ENCODE results near the gene BPIFB1.

The BPIFB1 gene, protein sequence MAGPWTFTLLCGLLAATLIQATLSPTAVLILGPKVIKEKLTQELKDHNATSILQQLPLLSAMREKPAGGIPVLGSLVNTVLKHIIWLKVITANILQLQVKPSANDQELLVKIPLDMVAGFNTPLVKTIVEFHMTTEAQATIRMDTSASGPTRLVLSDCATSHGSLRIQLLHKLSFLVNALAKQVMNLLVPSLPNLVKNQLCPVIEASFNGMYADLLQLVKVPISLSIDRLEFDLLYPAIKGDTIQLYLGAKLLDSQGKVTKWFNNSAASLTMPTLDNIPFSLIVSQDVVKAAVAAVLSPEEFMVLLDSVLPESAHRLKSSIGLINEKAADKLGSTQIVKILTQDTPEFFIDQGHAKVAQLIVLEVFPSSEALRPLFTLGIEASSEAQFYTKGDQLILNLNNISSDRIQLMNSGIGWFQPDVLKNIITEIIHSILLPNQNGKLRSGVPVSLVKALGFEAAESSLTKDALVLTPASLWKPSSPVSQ

DNA sequence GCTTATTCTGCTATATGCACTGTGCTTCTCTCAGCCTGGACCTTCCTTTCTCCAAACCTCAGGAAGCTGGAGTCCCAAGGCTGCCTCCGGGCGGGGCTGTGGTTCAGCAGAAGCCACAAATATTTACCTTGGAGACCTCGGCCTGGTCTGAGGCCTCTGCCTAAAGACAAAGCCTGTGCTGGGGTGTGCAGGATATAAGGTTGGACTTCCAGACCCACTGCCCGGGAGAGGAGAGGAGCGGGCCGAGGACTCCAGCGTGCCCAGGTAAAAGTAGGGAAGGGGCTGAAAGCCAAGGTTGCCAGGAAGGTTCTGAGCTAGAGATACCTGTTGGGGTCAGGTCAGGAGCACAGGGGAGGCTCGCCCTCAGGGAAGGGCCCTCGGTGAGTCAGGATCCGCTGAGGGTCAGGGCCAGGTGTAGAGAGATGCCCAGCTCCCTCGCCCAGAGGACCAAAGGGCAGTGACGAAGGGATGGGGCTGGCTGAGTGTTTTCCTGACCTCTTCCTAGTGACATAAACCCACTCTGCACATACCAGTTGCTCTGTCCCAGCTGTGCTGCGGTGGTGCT lies at the start of gene BPIFB1:
TSS of gene BPIFB1 (plus strand) at position 224 of the 565 bp plus-strand sequence. CDS start 2,860 bp downstream, outside the sequence.
- DNase-seq (ENCODE audit: low read depth in 2 of 2), result no peak

DNA sequence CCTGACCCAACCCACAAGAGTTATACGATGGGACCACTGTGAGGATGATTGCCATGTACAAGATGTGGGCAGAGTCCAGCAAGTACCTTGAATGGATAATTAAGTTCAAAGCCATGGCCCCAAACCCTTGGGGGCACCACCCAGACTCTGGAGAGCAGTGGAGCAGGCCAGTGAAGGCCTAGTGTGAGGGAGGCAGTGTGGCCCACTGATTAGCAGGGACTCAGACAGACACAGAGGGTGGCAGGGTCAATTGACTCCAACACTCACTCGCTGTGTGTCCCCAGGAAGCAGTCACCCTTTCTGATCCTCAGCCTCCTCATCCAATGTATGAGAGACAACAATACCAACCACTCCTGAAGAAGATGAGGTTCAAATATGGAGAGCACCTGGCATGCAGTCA lies 49.0 kb upstream of the BPIFB1 start:
- DNase-seq (ENCODE audit: low read depth in 2 of 2), result no peak

DNA sequence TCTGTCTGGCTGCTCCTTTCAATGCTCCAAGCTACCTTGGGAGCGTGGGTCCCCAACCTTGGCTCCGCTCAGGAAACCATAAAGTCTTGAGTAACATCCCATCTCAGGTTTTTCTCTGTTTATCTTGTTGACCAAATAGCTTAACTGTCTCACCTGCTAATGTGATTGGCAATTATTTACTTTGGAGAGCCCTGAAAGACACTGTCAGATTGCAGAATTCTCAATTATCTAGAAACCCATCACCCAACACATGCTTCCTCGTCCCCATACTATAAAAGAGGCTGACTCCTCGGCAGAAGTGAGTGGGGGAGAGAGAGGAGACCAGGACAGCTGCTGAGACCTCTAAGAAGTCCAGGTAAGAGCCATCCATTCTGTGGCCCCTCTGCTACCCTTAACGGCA lies 47.3 kb upstream of the BPIFB1 start, which contains the start of gene BPIFA1:
TSS of gene BPIFA1 (plus strand) at position 301 of the 400 bp plus-strand sequence. CDS start 1,716 bp downstream, outside the sequence.
- DNase-seq (ENCODE audit: low read depth in 2 of 2), result no peak

GRCh38 chr20:33236351-33236750 lies 46.7 kb upstream of the BPIFB1 start:
- DNase-seq (ENCODE audit: low read depth in 2 of 2), result no peak

DNA sequence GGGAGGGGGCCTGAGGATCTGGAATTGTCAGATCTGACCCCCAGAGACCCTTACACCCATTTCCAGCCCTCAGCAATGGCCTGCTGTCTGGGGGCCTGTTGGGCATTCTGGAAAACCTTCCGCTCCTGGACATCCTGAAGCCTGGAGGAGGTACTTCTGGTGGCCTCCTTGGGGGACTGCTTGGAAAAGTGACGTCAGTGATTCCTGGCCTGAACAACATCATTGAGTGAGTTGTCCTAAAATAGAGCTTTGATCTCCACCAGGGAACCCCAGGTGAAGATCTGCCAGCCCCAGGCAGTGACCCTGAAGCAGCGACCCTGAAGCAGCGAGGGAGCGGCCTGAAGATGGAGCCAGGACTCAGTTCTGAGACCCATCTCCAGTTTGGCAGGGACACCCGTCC lies 45.0 kb upstream of the BPIFB1 start:
- DNase-seq (ENCODE audit: low read depth in 2 of 2), result no peak

GRCh38 chr20:33239418-33239817 lies 43.6 kb upstream of the BPIFB1 start:
- DNase-seq (ENCODE audit: low read depth in 2 of 2), result no peak

- no peak for DNase-seq (ENCODE audit: low read depth in 2 of 2)
Observed at GRCh38 chr20:33239979-33240736, 42.9 kb upstream of the BPIFB1 start.

GRCh38 chr20:33240923-33241322 lies 42.1 kb upstream of the BPIFB1 start:
- DNase-seq (ENCODE audit: low read depth in 2 of 2), result no peak

GRCh38 chr20:33242319-33243100 lies 40.5 kb upstream of the BPIFB1 start:
- DNase-seq (ENCODE audit: low read depth in 2 of 2), result no peak

DNA sequence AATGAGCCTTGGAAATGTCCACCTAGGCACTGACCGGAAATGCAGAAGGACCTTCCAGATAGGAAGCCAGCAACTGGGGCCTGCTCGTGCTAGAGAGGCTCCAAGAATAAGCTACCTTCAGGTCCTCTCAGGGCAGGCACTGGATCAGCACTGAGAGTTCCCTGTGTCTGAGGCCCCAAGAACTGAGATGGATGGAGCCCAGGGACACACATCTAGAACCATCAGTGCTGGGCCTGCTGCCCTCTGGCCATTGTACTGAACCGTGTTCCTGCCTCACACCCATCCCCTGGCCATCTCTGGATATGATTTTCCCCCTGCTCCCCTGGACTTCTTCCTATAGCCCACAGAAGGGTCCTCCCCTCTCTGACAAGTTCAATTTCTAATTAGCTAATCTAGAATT lies 36.9 kb upstream of the BPIFB1 start:
- DNase-seq (ENCODE audit: low read depth in 2 of 2), result no peak

GRCh38 chr20:33249456-33249855 lies 33.6 kb upstream of the BPIFB1 start:
- no peak for DNase-seq (ENCODE audit: low read depth in 2 of 2)

- no peak for DNase-seq (ENCODE audit: low read depth in 2 of 2)
Observed at GRCh38 chr20:33250666-33251065, 32.3 kb upstream of the BPIFB1 start.

DNA sequence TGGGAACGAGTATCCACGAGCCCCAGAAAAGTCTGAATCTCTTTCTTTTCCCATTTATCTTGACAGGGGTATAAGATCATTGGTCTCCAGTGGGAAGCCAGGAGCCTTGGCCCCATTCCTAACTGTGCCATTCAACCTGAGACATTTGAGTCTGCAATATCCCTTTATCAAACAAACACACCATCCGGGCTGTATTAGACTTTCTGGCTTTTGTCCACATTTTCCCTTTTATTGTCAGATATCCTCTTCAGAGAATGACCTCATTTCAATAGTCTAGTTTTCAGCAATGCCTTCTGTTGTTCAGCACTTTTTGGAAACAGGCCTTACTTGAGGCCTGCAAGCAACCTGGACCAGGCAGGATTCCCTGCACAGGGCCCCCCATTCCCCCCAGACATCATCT lies 31.5 kb upstream of the BPIFB1 start:
- DNase-seq (ENCODE audit: low read depth in 2 of 2), result no peak

GRCh38 chr20:33252460-33252859 lies 30.6 kb upstream of the BPIFB1 start:
- no peak for DNase-seq (ENCODE audit: low read depth in 2 of 2)

DNA sequence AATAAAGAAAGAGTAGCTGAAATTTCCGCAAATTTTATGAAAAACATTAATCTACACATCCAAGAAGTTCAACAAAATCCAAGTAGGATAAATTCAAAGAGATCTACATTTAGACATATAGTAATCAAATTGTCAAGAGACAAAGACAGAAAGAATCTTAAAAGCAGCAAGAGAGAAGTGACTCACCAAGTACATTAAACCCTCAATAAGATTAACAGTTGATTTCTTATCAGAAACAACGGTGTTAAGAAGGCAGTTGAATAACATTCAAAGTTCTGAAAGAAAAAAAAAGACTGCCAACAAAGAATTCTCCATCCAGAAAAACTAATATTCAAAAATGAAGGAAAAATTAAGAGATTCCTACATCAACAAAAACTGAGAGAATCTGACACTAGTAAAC lies 28.0 kb upstream of the BPIFB1 start:
- DNase-seq (ENCODE audit: low read depth in 2 of 2), result no peak

- DNase-seq (ENCODE audit: low read depth in 2 of 2), result no peak
Observed at GRCh38 chr20:33257237-33257636, 25.8 kb upstream of the BPIFB1 start.

DNA sequence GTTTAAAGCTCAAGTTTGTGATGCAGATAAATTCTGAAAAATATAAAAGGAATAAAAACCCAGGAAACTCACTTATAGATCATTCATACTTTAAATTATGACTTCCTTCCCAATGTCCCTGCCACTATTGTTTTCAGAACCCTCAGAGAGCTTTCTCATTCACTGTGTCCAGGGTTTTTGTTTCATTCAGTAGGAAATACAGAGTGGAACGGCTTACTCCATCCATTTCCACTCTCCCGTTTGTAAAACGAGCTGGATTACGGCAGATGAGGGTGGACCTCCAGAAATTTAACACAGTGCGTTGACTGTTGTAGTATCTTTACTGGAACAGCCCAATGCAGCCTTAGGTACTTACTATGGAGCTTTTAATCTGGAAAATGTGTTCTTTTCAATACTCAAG lies 23.6 kb upstream of the BPIFB1 start:
- DNase-seq (ENCODE audit: low read depth in 2 of 2), result no peak

- no peak for DNase-seq (ENCODE audit: low read depth in 2 of 2)
Observed at GRCh38 chr20:33261465-33261864, 21.5 kb upstream of the BPIFB1 start.

DNA sequence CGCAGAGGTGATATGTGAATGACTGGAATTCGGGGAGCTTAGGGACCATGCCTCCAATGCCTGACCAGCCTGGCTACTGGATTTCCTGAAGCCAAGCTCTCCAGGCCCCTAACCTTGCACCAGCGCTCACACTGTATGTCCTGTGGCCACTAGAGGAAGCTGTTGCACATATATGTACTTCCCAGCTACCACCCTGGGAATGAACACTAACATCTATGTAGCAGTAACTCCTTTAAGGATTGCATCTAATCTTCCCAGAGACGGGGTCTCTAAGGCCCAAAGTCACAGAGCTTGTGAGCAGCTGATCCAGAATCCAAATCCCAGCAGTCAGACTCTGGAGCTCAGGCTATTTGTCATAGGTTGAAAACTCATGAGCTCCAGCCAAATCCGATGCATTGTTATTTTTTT lies 20.4 kb upstream of the BPIFB1 start:
- no peak for DNase-seq (ENCODE audit: low read depth in 2 of 2)

DNA sequence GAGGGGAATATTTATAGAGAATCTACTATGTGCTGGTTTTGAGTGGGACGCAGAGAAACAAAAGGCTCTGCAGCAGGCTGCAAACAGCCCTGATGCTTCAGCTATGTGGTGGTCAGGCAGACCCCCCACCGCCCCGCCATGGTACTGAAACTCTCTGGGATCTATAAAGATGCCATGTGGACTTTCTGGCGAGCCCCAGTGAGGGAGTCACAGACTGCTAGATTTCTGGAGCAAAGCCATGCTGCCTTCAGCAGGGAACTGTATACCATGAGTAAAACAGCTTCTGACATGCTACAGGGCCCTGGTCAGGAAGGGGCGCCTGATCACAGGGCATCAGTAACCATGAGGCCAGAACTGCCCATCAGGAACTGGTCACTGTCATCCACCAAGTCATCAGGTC lies 19.2 kb upstream of the BPIFB1 start:
- no peak for DNase-seq (ENCODE audit: low read depth in 2 of 2)

- no peak for DNase-seq (ENCODE audit: low read depth in 2 of 2)
Observed at GRCh38 chr20:33267701-33268100, 15.3 kb upstream of the BPIFB1 start.

All from stimulated activated CD8-positive, alpha-beta memory T cell treated with anti-CD3 and anti-CD28 coated beads, Interleukin-7, amount 100 ng/mL, for 4 hours (primary cell).